NCI-H524 treated with DMSO at 0.1 percent for 48 hours (cell line): ENCODE results near the gene PPIP5K1.

Source experiments
- DNase-seq: peaks from one replicate; lab custom pipeline; 2025; lab: John Stamatoyannopoulos, UW

Gene PPIP5K1

GRCh38 chr15:43488790-43489189, 101.2 kb downstream of the PPIP5K1 start:
- DNase-seq = no peak

GRCh38 chr15:43487271-43487895, 102.6 kb downstream of the PPIP5K1 start:
- no peak for DNase-seq

- DNase-seq = no peak
These were observed 105.6 kb downstream of the PPIP5K1 start for GRCh38 chr15:43484455-43484854.
